Muscle of leg (tissue), 11 donors: Measurements from ENCODE around the gene FCN1. TPM values are rescaled to one million over a fixed set of nuclear protein-coding genes. Genes with fewer than 3 reads are reported as not detected.
"Not testable (repeated sequence)": the region's sequence is repeated elsewhere in the genome, so short reads cannot be mapped to it uniquely, and the experiment has no call there.

Experiments
- DNase-seq: peaks from one replicate; pipeline ENCODE4 v3.0.0; 2013
- H3K27ac ChIP-seq: one replicate; pipeline ENCODE4 v1.5.1; 2013; ENCODE audit warnings: mild to moderate bottlenecking, low read length, control low read depth
- H3K27me3 ChIP-seq: one replicate; pipeline ENCODE4 v1.6.1; 2013; ENCODE audit warnings: low read length; ENCODE audit not compliant: control insufficient read depth, insufficient read depth
- H3K36me3 ChIP-seq: one replicate; pipeline ENCODE4 v1.6.1; 2013; ENCODE audit warnings: low read length; ENCODE audit not compliant: control insufficient read depth, insufficient read depth
- H3K4me1 ChIP-seq: one replicate; pipeline ENCODE4 v1.6.1; 2013; ENCODE audit warnings: low read length; ENCODE audit not compliant: control insufficient read depth, insufficient read depth
- H3K4me3 ChIP-seq: one replicate; pipeline ENCODE4 v1.5.1; 2013; ENCODE audit warnings: low read length, control low read depth
- H3K9me3 ChIP-seq: replicated peaks from 2 replicates; pipeline ENCODE4 v1.6.1; 2013; ENCODE audit warnings: low read depth, low read length; ENCODE audit not compliant: control insufficient read depth
- WGBS: methylation state at CpG from one replicate; pipeline ENCODE4 v1.1.5; 2013; ENCODE audit warnings: missing lambda C conversion rate; ENCODE audit not compliant: insufficient coverage; 5-methylcytosine and 5-hydroxymethylcytosine counted together
- polyA plus RNA-seq, 8 donors: library from polyadenylated mRNA; unstranded; fragments of 120-200 nt; gene quantifications; one replicate each; pipeline versions ENCODE4 v1.2.1 to v1.2.3, GENCODE V29; 2013; ENCODE audit warnings: inconsistent platforms in 1 of 8, low replicate concordance in 1 of 8; ENCODE audit not compliant: insufficient read length in 8 of 8, insufficient read depth in 1 of 8
- total RNA-seq: library from RNA; stranded (reverse); fragments of 120-200 nt; gene quantifications from one replicate; pipeline ENCODE4 v1.2.4, GENCODE V29; 2013

The FCN1 gene
- total and polyA plus RNA-seq, 9 donors: 2.0 to 8.2 (median 4.0) TPM

- WGBS: 93% methylated on average over 20 of the region's 22 CpGs
- Histone ChIP-seq H3K27me3 (peaks cover 4% of the 10 kb centered on the region), H3K9me3 (no peaks in the 10 kb centered on the region), H3K4me3 (no peak overlapping the region), H3K36me3 (no peaks in the 10 kb centered on the region), H3K4me1 (peaks cover 9% of the 10 kb centered on the region), H3K27ac (no peak overlapping the region)
- DNase-seq: no peak
These were observed 49.6 kb downstream of the FCN1 start for GRCh38 chr9:134867917-134868750.

- Histone ChIP-seq H3K9me3 (peaks cover 5% of the 10 kb centered on the region), H3K36me3 (no peaks in the 10 kb centered on the region), H3K27me3 (no peaks in the 10 kb centered on the region), H3K4me1 (peaks cover 9% of the 10 kb centered on the region), H3K27ac (no peak overlapping the region), H3K4me3 (no peak overlapping the region)
- WGBS: 84% methylated on average over 13 of the region's 13 CpGs
- DNase-seq: no peak
These were observed 52.9 kb downstream of the FCN1 start for GRCh38 chr9:134864821-134865190.

- Histone ChIP-seq H3K27ac (no peak overlapping the region), H3K4me3 (no peak overlapping the region), H3K9me3 (peaks cover 5% of the 10 kb centered on the region), H3K36me3 (no peaks in the 10 kb centered on the region), H3K4me1 (peaks cover 9% of the 10 kb centered on the region), H3K27me3 (no peaks in the 10 kb centered on the region)
- no peak for DNase-seq
- 59% methylated on average over 26 of the region's 28 CpGs for WGBS
These were observed 53.5 kb downstream of the FCN1 start for GRCh38 chr9:134863941-134864820.

- H3K9me3 ChIP-seq: peaks cover 5% of the 10 kb centered on the region
- H3K36me3 ChIP-seq: no peaks in the 10 kb centered on the region
- H3K27ac ChIP-seq: no peak overlapping the region
- peaks cover 9% of the 10 kb centered on the region for H3K4me1 ChIP-seq
- no peak for DNase-seq
- no peak overlapping the region for H3K4me3 ChIP-seq
- 72% methylated on average over 14 of the region's 16 CpGs for WGBS
- peaks cover 1% of the 10 kb centered on the region for H3K27me3 ChIP-seq
These were observed 54.3 kb downstream of the FCN1 start for GRCh38 chr9:134863306-134863902.

- H3K9me3 ChIP-seq: peaks cover 8% of the 10 kb centered on the region
- no peaks in the 10 kb centered on the region for H3K36me3 ChIP-seq
- H3K4me3 ChIP-seq: no peak overlapping the region
- 85% methylated on average over 8 of the region's 17 CpGs for WGBS
- H3K27me3 ChIP-seq: peaks cover 3% of the 10 kb centered on the region
- no peak overlapping the region for H3K27ac ChIP-seq
- no peak for DNase-seq
- peaks cover 9% of the 10 kb centered on the region for H3K4me1 ChIP-seq
These were observed 55.9 kb downstream of the FCN1 start for GRCh38 chr9:134861595-134862334.

- WGBS: 63% methylated on average over 5 of the region's 13 CpGs
- no peak overlapping the region for H3K4me3 ChIP-seq
- H3K9me3 ChIP-seq: peaks cover 8% of the 10 kb centered on the region
- H3K27ac ChIP-seq: no peak overlapping the region
- peaks cover 3% of the 10 kb centered on the region for H3K27me3 ChIP-seq
- peaks cover 9% of the 10 kb centered on the region for H3K4me1 ChIP-seq
- no peak for DNase-seq
- H3K36me3 ChIP-seq: no peaks in the 10 kb centered on the region
These were observed 57.2 kb downstream of the FCN1 start for GRCh38 chr9:134860510-134860909.

- Histone ChIP-seq H3K9me3 (peaks cover 8% of the 10 kb centered on the region), H3K36me3 (no peaks in the 10 kb centered on the region), H3K4me1 (no peaks in the 10 kb centered on the region), H3K4me3 (no peak overlapping the region), H3K27me3 (peaks cover 3% of the 10 kb centered on the region), H3K27ac (no peak overlapping the region)
- no peak for DNase-seq
- 64% methylated on average over 7 of the region's 11 CpGs for WGBS
These were observed 59.5 kb downstream of the FCN1 start for GRCh38 chr9:134858051-134858841.

- not testable (repeated sequence) for DNase-seq, H3K9me3 ChIP-seq, H3K27me3 ChIP-seq, H3K27ac ChIP-seq, H3K4me3 ChIP-seq, H3K36me3 ChIP-seq, H3K4me1 ChIP-seq
- 100% methylated on average over 1 of the region's 2 CpGs for WGBS
These were observed 60.3 kb downstream of the FCN1 start for GRCh38 chr9:134857451-134857850.

GRCh38 chr9:134855900-134856377, 61.8 kb downstream of the FCN1 start:
- H3K36me3 ChIP-seq: no peaks in the 10 kb centered on the region
- no peak overlapping the region for H3K4me3 ChIP-seq
- no peaks in the 10 kb centered on the region for H3K4me1 ChIP-seq
- no peak overlapping the region for H3K27ac ChIP-seq
- H3K9me3 ChIP-seq: peaks cover 6% of the 10 kb centered on the region
- 79% methylated on average over 2 of the region's 9 CpGs for WGBS
- no peak for DNase-seq
- peaks cover 3% of the 10 kb centered on the region for H3K27me3 ChIP-seq
